Fibroblast of the aortic adventitia (primary cell): Measurements from ENCODE around the gene EFEMP1. TPM values are rescaled to one million over a fixed set of nuclear protein-coding genes. Genes with fewer than 3 reads are reported as not detected.
A peak's percentile ranks its signal among the peaks of the same experiment; 100 is the strongest.

Source experiments
- DNase-seq: peaks from one replicate; pipeline ENCODE4 v3.0.0-alpha.2; 2010; ENCODE audit warnings: low read depth
- H3K4me3 ChIP-seq: 2 replicates; pipeline ENCODE4 v1.5.1; 2011; ENCODE audit warnings: low read depth, mild to moderate bottlenecking, control low read depth, low read length, moderate library complexity
- total RNA-seq: library from RNA; depleted of rRNA; stranded (reverse); fragments of >200 nt; gene quantifications from 2 replicates; pipeline ENCODE4 v1.2.3, GENCODE V29; 2012; ENCODE audit warnings: low replicate concordance
- TF ChIP-seq, protein P1 (sequence below): IDR thresholded peaks from 2 replicates; pipeline ENCODE4 v1.5.1; 2011; ENCODE audit warnings: mild to moderate bottlenecking, low read length, control low read depth, inconsistent platforms; ENCODE audit not compliant: insufficient read depth

Gene EFEMP1
- total RNA-seq, 1 donor = 652 TPM

DNA sequence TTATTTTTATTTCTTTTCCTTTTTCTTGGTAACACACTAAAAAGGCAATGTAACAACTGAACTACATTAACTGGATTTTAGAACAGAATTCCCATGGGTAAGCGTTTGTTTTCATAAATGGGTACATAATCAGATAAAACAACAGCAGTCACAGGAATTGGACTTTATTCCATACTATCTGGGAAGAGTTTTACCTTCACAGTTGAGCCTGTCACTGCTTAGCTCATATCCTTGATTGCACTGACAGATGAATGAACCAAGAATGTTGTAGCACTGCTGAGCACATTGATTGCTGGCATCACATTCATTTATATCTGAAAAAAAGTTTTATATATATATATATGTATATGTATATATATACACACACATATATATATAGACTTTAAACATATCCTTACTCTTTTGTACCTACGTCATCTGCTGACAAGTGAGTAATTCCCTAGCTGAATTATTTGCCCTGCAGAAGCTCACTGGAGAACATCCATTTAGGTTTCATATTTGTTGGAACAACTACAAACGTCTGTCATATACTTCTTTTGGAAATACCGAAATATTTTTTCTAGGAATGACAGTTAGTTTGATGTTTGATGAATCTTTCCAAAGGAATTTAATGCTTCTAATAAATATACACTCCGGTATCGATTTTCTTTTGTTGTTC lies 47.0 kb downstream of the EFEMP1 start:
- TF ChIP-seq, protein P1, sequence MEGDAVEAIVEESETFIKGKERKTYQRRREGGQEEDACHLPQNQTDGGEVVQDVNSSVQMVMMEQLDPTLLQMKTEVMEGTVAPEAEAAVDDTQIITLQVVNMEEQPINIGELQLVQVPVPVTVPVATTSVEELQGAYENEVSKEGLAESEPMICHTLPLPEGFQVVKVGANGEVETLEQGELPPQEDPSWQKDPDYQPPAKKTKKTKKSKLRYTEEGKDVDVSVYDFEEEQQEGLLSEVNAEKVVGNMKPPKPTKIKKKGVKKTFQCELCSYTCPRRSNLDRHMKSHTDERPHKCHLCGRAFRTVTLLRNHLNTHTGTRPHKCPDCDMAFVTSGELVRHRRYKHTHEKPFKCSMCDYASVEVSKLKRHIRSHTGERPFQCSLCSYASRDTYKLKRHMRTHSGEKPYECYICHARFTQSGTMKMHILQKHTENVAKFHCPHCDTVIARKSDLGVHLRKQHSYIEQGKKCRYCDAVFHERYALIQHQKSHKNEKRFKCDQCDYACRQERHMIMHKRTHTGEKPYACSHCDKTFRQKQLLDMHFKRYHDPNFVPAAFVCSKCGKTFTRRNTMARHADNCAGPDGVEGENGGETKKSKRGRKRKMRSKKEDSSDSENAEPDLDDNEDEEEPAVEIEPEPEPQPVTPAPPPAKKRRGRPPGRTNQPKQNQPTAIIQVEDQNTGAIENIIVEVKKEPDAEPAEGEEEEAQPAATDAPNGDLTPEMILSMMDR = no peak
- peak; percentile 44 for DNase-seq

DNA sequence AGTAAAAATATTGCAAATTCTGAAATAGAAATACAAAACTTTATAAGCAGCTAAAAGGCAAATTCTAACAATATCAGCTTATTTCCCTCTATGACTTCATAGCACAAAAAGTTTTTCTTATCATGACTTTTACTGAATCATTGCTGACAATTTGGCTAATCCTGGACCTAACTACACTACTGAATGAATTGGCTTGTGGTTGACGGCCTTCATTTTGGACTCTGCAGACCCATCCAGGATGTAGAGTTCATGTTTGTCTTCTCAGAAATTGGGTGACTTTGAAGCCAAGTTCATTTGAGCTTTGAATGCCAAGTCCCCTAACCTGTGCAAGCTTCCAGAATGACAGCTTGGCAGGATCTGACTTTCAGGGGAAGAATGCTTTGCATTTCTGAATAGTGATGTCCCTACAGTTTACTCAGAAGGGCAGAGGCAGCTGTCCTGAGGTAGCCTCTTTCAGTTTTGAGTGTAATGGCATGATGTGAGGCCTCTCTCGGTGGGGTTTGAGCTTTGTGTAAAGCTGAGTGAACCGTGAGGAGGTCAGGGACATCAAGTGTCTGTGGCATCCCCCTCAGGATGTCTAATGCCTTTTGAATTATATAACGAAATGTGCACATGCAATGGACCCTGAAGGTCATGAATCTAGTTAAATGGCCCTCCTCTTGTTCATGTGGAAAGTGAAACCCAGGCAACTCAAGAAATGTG lies 48.0 kb downstream of the EFEMP1 start:
- no peak overlapping the region for H3K4me3 ChIP-seq
- TF ChIP-seq, protein P1 = no peak
- peak; percentile 90 for DNase-seq

More for the DNA sequence above, 47.0 kb downstream of the EFEMP1 start:
- no peak overlapping the region for H3K4me3 ChIP-seq

DNA sequence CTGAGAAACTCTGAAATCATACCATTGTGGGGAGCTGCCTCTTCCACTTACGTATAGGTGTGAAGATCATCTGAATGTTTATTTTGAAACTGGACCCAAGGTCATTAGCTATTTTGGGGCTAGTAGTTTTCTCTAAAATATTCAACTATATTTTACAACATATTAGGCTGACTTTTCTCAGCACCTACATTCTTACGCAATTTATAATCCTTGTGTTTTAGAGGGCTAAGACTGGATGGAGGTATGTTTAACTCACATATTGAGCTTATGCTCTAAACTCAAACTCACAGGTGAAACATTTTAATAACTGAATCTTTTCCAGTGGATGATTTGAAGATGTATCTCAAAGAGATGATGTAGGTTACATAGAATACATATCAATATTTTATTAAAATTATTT lies 49.2 kb downstream of the EFEMP1 start:
- no peak for DNase-seq
- TF ChIP-seq, protein P1 = no peak
- no peak overlapping the region for H3K4me3 ChIP-seq

DNA sequence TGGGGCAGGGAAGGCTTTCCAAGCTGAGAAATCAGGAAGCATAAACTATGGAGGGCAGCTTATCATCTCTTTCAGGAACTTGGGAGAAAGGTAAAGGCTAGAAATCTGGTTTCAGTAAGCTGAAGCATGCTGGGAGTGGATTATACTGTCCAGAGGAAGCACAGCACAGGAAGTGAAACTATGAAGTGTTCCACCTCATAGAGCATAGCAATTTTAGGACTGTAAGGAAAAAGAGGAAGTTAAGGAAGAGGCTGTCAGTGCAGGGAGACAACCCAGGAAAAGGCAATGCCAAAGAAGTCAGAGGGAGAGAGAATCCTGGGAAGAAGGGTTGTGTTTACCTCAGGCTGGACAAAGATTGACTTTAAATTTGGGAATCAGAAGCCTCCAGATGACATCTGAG lies 51.9 kb downstream of the EFEMP1 start:
- H3K4me3 ChIP-seq = no peak overlapping the region
- DNase-seq = no peak
- TF ChIP-seq, protein P1 = no peak

DNA sequence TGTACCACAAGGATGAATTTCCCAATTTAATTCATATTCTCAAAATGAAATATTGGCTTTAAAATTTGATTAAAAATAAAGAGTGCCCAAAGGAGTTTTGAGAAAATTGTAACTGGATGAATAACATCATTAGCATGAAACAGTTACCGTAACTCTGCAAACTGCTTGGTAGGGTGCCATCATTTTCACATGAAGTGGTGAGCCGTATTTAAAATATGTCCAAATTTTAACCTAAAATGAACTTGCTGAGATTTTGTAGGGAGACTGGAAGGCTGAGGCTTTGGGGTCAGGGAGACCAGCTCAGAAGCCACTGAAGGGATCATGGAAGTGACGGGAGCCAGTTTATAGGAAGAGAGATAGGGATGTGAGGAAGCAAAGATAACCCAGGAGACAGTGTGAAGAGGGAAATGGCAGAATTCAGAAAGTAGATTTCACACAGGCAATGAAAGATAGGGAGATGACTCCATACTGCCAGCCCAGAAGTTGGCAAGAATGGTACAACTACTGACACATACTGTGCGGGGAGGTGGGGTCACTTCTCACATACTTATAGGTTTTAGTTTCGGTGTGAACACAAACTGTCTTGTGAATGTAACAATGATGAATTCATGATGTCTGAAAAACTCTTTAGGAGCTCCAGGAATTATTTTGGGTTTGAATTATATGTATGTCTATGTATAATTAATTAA lies 53.8 kb downstream of the EFEMP1 start:
- TF ChIP-seq, protein P1 = no peak
- peak; percentile 82 for DNase-seq
- H3K4me3 ChIP-seq = no peak overlapping the region

DNA sequence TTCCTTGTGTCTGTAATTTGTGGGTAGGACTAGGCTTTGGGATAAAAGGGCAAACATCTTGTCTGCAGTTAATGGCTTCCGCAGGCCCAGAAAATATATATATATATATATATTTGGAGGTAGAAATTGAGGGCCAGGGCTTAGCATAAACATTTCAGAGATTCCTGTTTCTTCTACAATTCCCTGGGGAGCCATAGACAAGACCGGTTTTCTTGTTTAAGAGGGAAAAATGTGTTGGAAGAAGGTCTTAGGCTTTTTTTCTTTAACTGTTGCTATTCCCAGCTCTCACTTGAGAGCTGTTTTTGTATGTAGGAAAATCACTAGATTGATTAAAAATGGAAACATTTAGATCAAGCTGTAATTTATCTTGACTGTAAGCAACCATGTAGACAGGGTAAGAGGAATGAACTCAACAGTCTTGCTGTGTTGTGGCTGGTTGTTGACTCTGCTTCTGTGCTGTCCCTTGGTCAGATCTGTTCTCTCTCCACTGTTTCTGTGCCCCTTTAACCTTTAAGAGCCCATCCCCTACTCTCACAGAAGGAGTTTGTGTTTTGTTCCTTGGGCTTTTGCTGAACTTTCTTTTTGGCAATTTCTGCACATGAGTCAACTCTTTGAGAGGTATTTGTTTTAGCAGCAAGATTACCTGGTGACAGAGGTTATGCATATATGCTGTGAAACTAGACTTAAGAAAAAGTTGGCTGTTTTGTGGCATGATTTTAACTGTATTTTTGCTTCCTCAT lies 58.3 kb downstream of the EFEMP1 start:
- peak; percentile 61 for DNase-seq
- no peak overlapping the region for H3K4me3 ChIP-seq
- TF ChIP-seq, protein P1 = no peak
